ENCODE measurements around the gene LAMA2. TPM values are rescaled to one million over a fixed set of nuclear protein-coding genes. Genes with fewer than 3 reads are reported as not detected.

LAMA2 gene
- total RNA-seq, 1 experiment from 2014 or later, result 2.2 TPM

GRCh38 chr6:129117355-129117754 is 234.4 kb downstream of the LAMA2 start:
- ChIA-PET CTCF (interaction anchor here (0.6 kb wide), 1 partner anchor 71 kb away, joined by 3 read pairs; no protein-coding TSS in a partner anchor), POLR2A (no interaction called here)
- Mint-ChIP-seq H3K27me3 (ENCODE audit: insufficient read depth, unreplicated experiment) (peaks cover 70% of the 10 kb centered on the region), H3K27ac (ENCODE audit: low read depth, unreplicated experiment) (no peak overlapping the region), H3K4me1 (ENCODE audit: insufficient read depth, unreplicated experiment) (no peaks in the 10 kb centered on the region), H3K36me3 (ENCODE audit: insufficient read depth, unreplicated experiment) (no peaks in the 10 kb centered on the region), H3K9me3 (ENCODE audit: unreplicated experiment) (no peaks in the 10 kb centered on the region), H3K4me3 (ENCODE audit: unreplicated experiment) (no peak overlapping the region)
- DNase-seq (ENCODE audit: unreplicated experiment), result no peak
- no TSS peak for BruUV-seq (replicated peaks)
- TF ChIP-seq, protein P1, sequence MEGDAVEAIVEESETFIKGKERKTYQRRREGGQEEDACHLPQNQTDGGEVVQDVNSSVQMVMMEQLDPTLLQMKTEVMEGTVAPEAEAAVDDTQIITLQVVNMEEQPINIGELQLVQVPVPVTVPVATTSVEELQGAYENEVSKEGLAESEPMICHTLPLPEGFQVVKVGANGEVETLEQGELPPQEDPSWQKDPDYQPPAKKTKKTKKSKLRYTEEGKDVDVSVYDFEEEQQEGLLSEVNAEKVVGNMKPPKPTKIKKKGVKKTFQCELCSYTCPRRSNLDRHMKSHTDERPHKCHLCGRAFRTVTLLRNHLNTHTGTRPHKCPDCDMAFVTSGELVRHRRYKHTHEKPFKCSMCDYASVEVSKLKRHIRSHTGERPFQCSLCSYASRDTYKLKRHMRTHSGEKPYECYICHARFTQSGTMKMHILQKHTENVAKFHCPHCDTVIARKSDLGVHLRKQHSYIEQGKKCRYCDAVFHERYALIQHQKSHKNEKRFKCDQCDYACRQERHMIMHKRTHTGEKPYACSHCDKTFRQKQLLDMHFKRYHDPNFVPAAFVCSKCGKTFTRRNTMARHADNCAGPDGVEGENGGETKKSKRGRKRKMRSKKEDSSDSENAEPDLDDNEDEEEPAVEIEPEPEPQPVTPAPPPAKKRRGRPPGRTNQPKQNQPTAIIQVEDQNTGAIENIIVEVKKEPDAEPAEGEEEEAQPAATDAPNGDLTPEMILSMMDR (IDR thresholded peaks at IDR 0.05; ENCODE audit: unreplicated experiment), result no peak
- intact Hi-C loops (cut with micrococcal nuclease), result no loop called here

DNA sequence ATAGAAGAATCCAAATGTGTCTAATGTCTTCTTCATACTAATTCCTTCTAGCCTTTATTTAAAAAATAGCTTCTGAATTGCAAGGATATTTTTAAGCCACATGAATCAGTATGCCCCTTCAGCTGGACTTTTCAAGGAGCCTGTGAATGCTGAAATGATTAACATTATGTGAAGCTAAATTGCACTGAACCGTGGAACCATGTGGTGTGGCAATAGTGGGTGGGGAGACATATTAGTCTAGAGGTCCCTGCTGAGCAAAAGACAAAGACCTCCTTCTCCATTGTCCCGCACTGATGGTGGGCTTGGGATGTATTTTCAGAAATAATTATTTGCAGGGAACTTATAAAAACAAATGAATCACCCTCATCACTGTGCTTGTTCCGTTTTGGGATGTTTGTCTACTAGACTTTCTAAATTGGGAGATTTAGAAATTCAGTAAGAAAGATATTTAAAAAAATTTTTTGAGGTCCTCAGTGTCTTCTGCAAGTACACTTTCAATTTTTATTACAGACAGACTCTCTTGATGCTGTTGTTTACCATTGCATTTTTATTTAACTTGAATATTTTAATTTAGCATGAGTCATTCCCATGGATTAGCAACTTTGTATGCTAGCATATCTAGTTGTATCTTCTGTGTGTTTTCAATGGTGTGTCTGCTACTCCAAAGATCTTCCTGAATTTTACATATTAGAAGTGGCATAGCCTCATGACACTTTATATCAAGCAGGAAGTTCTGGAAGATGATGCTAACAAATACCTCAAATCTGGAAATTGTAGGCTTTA is 238.1 kb downstream of the LAMA2 start:
- POLR2A ChIA-PET, result no interaction called here

GRCh38 chr6:129124347-129124746 is 241.4 kb downstream of the LAMA2 start:
- intact Hi-C loops (cut with micrococcal nuclease), result no loop called here
- POLR2A ChIA-PET, result no interaction called here
- H3K4me1 Mint-ChIP-seq (ENCODE audit: insufficient read depth, unreplicated experiment), result no peaks in the 10 kb centered on the region
- H3K27ac Mint-ChIP-seq (ENCODE audit: low read depth, unreplicated experiment), result no peak overlapping the region
- H3K4me3 Mint-ChIP-seq (ENCODE audit: unreplicated experiment), result no peak overlapping the region
- peaks cover 52% of the 10 kb centered on the region for H3K27me3 Mint-ChIP-seq (ENCODE audit: insufficient read depth, unreplicated experiment)
- TF ChIP-seq, protein P1 (IDR thresholded peaks at IDR 0.05; ENCODE audit: unreplicated experiment), result no peak
- no peaks in the 10 kb centered on the region for H3K9me3 Mint-ChIP-seq (ENCODE audit: unreplicated experiment)
- BruUV-seq (replicated peaks), result no TSS peak
- CTCF ChIA-PET, result no interaction called here
- H3K36me3 Mint-ChIP-seq (ENCODE audit: insufficient read depth, unreplicated experiment), result no peaks in the 10 kb centered on the region
- no peak for DNase-seq (ENCODE audit: unreplicated experiment)

More for the DNA sequence above, 238.1 kb downstream of the LAMA2 start:
- TF ChIP-seq, protein P1 (IDR thresholded peaks at IDR 0.05; ENCODE audit: unreplicated experiment), result no peak
- Mint-ChIP-seq H3K36me3 (ENCODE audit: insufficient read depth, unreplicated experiment) (no peaks in the 10 kb centered on the region), H3K27ac (ENCODE audit: low read depth, unreplicated experiment) (no peak overlapping the region), H3K4me3 (ENCODE audit: unreplicated experiment) (no peak overlapping the region), H3K9me3 (ENCODE audit: unreplicated experiment) (no peaks in the 10 kb centered on the region), H3K27me3 (ENCODE audit: insufficient read depth, unreplicated experiment) (peaks cover 59% of the 10 kb centered on the region), H3K4me1 (ENCODE audit: insufficient read depth, unreplicated experiment) (no peaks in the 10 kb centered on the region)
- intact Hi-C loops (cut with micrococcal nuclease), result no loop called here
- peak; percentile 12 for DNase-seq (ENCODE audit: unreplicated experiment)
- CTCF ChIA-PET, result interaction anchor here (0.7 kb wide), 1 partner anchor 9 kb away, joined by 3 read pairs; no protein-coding TSS in a partner anchor
- no TSS peak for BruUV-seq (replicated peaks)

DNA sequence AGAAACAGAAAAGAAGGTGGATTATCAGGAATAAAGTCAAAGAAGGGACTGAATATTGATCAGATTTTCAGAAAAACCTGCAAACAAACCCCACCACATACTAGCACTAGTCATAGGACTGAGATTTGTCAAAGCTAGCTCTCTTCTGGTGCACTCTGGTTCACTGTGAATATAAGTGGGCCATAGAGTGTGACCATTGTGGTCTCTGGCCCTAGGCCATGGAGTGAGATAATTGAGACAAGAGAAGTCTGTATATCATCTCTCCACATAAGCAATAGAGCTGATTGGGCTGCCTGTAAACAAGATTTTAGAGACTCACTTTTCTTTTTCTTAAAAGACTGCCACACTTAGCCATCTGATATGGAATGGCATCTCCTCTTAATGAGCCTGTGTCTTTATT is 247.2 kb downstream of the LAMA2 start:
- Mint-ChIP-seq H3K36me3 (ENCODE audit: insufficient read depth, unreplicated experiment) (no peaks in the 10 kb centered on the region), H3K9me3 (ENCODE audit: unreplicated experiment) (no peaks in the 10 kb centered on the region), H3K4me3 (ENCODE audit: unreplicated experiment) (no peak overlapping the region), H3K4me1 (ENCODE audit: insufficient read depth, unreplicated experiment) (no peaks in the 10 kb centered on the region), H3K27me3 (ENCODE audit: insufficient read depth, unreplicated experiment) (peaks cover 73% of the 10 kb centered on the region), H3K27ac (ENCODE audit: low read depth, unreplicated experiment) (no peak overlapping the region)
- ChIA-PET POLR2A (no interaction called here), CTCF (interaction anchor here (1.0 kb wide), 1 partner anchor 10 kb away, joined by 3 read pairs; no protein-coding TSS in a partner anchor)
- no peak for DNase-seq (ENCODE audit: unreplicated experiment)
- intact Hi-C loops (cut with micrococcal nuclease), result no loop called here
- no TSS peak for BruUV-seq (replicated peaks)
- TF ChIP-seq, protein P1 (IDR thresholded peaks at IDR 0.05; ENCODE audit: unreplicated experiment), result no peak
